NCI-H2081 treated with DMSO at 0.1 percent for 48 hours (cell line): ENCODE measurements around the gene KCNH8.
"Not testable (repeated sequence)": the region's sequence is repeated elsewhere in the genome, so short reads cannot be mapped to it uniquely, and the experiment has no call there.

Experiments used
- DNase-seq: peaks from one replicate; lab custom pipeline; 2025; lab: John Stamatoyannopoulos, UW

The KCNH8 gene

DNA sequence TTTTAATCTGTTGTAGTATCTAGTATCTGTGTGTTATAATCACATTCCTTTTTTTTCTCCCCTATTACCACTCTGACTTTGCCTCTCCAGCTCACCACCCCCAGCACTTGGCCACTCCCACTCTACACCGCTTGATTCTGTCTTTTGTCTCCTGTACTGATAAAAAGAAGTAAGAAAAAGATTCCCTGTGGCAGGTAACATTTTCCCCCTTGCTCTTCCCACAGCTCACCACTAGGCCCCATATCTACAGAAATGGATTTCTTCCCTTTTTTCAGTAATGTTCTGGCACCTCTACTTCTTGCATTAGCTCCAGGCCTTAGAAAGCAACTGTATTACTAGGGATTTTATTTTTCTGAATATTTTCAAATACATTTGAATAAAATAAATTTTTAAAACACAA is 25.6 kb downstream of the KCNH8 start:
- no peak for DNase-seq

DNA sequence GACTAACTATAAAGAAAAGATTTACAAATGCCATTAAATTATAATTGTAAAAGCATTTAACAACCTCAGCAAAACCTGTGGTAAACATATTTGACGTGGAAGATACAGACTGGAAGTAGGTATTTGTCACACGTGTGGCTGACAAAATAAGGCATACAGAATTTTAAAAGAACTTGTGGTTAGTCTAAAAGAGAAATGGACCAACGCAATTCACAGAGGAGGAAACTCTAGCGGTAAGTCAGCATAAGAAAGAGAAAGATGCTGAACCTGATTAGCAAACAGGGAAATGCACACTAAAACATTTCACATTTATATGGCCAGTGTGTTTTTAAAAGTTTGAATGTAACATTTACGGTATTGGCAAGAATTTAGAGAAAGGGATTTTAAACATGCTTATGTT is 35.3 kb downstream of the KCNH8 start:
- DNase-seq, result no peak

DNA sequence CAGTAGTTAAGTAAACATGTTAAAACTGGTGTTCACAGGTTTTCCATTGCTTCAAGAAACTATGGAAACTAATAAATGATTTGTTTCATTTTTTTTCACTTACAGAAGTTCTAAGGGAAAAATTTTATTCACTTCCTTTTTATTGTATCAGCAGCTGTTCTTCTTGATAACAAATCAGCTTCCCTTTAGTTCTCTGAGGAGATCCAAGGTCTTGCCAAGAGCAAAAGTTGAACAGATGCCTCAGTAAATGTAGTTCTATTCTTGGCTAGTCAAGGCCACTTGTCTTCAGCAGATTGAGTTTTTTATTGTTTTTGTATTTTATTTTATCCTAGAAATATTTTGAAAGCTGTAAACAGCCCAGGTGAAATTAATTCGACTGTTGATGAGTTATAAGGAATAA is 41.8 kb downstream of the KCNH8 start:
- no peak for DNase-seq

DNA sequence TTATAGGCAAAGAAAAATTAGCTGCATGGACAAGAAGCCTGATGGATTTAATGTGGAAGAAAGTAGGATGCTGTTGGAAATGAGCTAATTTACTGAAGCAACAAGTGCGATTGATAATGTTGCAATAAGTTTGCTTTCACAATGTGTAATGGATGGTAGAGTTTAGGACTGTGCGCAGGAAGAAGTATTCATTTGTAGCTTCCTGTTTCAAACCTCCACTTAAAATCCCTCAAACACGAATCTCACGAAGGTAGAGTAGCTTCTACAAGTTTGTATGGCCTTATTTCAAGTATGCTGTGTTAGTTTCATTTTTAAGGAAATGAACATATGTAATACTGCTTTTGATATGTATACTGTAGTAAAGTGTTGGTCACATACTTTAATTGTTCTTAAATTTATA is 42.3 kb downstream of the KCNH8 start:
- DNase-seq, result no peak

DNA sequence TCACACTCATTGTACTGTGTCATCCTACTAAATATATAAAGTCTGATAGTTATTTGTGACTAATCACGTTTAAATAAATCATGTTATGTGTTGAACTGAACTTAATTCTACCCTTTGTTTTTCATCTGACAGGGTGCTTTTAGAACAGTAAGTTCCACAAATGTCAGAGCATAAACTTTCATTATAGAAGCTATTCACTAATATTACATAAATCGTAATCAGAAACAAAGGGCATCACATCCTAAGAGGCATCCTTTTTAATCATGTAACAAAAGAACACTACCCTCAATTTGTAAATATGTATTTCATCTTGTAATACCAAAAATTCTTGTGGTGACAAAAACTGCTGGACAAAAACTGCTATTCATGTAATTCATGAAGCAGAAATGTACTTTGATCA is 50.8 kb downstream of the KCNH8 start:
- DNase-seq, result no peak

DNA sequence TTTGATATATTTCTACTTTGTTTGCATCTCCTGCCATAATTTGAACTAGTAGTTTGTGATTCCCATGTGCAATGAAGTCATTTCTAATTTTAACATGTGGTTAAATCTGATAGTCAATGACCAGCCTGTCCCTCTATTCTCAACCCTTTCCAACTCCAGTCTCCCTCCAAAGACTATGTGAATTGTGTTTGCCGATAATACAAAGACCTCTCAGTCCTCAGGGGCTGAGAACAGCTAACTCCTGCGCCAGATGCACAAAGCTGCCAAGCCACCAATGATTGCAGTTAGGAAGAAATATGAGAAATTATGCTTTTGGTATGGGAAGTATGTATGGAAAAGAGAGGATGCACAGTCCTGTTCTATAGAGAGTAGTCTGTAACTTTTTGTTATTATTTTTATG is 54.0 kb downstream of the KCNH8 start:
- no peak for DNase-seq

DNA sequence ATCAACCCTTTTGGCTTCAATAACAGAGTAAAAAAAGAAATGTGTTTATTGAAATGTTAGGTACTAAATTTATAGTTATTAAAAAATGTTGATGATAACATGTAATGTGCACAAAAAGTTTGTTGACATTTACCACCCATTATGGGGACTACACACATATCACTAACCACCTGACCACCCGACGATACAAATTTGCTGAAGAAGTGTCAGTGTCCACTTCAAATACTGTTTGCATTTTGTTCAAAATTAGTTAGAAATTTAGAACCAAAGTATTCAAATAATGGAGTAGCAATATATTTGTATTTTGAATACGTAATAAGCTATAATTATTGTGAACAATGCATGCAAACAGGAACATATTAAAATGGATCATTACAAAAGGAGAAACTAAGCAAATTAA is 54.4 kb downstream of the KCNH8 start:
- no peak for DNase-seq

DNA sequence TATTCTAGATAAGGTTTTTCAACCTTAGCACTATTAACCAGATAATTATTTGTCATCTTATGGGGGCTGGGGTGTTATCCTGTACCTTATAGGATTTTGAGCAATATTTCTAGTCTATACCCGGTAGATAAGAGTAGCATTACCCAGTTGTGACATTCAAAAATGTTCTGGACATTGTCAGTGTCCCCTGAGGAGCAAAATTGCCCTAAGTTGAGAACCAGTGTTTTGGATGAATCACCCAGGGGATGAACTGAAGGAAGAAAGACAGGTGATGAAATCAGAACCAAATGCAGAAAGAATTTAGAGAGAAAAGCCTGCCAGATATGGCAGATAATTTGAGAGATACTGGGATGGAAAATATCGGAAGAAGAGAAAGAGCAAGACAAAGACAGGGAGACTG is 58.2 kb downstream of the KCNH8 start:
- DNase-seq, result no peak

DNA sequence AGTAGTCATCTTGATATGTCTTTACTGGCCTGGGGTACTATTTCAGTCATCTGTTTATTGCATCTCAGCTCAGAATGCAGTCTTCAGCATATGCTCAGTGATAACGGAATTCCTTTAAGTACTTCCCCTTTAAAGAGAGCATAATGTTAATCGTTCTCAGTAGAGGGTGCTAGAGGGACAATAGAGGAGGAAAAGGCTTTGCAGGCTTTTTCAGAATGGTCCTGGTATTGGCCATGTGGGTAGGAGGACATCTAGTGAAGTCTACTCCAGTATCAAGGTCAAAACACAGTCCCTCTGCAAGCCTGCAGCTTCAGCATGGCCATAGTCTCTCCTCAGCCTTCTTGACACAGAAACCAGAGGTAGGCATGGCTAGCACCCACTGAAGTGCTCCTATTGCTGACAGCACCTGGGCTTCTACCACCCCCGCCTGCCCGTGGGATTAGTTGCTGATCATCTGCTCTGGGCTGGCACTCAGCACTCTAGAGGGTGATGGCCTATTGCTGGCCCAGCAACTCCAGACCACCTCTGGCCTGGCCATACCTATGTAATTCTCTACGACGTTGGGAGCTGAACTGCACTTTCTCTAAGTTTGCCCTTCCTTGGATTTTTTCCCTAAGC is 65.4 kb downstream of the KCNH8 start:
- DNase-seq, result no peak

DNA sequence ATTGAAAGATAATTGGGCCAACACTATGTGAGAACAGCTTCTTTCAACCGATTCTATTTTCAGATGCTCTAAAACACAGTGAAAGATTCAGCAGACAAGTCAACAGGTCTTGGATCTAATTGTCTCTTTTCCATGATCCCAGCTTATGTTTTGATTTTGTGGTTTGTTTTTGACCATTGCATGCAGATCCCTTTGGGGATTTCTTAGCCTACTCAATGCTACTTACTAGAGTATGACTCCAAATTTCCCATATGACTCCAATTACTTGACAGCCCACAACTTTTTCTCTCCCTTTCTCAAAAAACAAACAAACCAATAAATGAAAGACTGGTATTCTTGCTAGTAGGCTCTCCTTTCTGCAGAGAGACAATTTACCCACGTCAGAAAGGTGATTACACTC is 67.1 kb downstream of the KCNH8 start:
- DNase-seq, result no peak

DNA sequence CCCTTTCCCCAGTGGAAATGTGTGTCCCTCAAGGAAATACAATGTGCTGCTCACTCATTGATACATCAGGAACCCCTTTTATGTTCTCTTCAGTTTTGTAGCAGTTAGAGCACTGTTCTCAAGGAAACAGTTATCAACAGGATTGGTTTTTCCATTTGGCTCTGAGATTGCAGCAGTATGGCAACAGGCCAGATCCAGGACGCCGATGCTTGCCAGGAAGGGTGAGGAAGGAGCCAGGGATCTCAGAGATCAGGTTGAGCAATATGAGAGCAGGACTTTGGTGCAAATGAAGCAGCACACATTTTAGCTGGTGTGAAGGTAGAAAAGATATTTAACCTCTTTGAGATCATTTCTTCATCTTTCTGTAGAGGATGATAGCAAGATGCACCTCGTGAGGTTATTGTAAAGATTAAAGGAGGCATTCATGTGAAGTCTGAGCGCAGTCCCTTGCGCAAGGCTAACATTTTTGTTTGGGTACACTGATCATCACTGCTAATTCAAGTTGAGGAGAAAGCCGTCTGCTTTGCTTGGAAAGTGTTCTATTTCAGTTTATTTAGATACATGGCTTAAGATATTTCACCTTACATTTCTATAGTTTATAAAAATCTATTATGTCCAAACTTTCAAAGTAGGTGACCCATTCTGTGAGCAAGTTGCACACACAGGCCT is 68.5 kb downstream of the KCNH8 start:
- DNase-seq, result no peak

DNA sequence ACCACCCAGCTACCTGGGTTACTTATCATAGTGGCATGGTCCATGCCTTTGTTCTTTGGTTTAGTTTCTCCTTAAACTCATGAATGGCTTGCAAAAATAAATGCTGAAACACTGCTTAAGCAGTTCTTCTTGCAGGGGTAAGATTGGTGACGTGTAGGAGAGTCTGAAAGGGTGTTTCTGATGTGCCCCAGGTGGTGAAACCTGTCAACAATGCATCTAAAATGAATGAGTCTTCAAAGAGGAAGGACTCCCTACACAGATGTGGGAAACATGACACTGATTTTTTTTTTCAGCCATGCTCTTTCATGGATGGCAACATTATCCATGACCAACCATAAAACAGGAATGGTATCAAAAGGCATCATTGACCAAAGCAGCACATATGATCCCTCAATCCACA is 72.0 kb downstream of the KCNH8 start:
- no peak for DNase-seq

DNA sequence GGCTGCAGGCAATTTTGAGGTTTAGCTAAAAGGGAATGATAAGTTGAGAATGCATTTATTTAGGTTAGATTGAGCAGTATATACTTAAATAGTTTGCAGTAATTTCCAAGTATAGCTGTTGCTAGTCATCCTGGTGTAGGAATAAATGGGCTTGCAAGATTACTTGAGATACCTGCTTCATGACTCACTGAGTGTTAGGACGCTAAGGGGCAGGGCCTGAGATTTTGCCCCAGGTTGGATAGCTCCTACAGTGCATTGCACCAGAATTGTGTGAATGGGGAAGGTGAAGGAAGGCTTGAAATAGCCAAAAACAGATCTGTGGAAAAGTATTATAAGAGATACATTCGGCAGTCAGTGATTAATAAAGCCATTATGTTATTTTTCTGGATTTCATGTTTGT is 72.8 kb downstream of the KCNH8 start:
- no peak for DNase-seq

DNA sequence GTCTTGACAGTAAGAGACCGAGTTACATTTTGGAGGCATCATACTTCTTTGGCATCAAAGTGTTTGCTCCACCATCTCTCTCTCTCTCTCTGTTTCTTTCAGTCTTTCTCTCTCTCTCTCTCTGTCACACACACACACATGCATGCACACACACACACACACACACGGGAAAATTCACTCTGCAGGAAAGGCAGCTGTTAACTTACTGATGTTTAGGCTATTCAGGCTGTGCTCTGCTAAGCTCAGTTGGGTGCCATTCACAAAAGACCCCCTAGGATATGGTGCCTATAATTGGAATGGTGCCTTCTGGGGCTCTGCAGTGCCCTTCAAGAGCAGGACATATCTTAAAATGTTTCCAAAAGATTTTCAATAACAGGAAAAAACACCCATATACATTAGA is 78.2 kb downstream of the KCNH8 start:
- DNase-seq, result no peak

DNA sequence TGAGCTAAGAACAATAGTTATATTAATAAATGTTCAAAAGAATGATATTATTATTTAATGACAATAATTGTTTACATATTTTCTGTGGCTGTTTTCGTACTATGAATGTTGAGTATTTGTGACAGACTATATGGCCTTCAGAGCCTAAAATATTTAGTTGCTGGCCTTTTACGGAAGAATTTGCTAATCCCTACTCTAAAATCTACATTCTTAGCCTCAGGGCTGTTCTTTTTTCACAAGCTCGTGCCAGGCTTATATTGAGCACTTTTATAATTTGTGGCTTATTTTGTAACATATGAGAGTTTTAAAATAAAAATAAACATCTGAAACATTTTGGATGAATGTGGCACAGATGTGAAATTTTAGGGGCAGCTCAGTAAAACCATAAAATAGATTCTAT is 79.9 kb downstream of the KCNH8 start:
- DNase-seq, result no peak

DNA sequence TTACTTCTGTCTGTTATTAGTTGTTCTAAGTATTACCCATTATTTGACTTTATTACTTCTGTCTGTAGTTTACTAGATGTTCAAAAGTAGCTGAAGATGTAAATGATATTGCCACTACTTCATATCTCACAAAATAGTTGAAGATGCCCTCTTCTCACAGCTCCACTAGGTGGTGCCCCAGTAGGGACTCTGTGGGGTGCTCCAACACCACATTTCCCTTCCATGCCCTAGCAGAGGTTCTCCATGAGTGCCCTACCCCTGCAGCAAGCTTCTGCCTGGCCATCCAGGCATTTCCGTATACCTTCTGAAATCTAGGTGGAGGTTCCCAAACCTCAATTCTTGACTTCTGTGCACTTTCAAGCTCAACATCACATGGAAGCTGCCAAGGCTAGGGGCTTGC is 80.8 kb downstream of the KCNH8 start:
- no peak for DNase-seq

DNA sequence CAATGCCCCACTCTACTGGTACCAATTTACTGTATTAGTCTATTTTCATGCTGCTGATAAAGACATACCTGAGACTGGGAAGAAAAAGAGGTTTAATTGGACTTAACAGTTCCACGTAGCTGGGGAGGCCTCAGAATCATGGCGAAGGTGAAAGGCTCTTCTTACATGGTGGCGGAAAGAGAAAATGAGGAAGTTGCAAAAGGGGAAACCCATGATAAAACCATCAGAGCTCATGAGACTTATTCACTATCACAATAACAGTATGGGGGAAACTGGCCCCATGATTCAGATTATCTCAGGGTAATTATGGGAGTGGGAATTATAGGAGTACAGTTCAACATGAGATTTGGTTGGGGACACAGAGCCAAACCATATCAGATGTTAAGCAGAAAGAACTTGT is 81.6 kb downstream of the KCNH8 start:
- DNase-seq, result not testable (repeated sequence)

DNA sequence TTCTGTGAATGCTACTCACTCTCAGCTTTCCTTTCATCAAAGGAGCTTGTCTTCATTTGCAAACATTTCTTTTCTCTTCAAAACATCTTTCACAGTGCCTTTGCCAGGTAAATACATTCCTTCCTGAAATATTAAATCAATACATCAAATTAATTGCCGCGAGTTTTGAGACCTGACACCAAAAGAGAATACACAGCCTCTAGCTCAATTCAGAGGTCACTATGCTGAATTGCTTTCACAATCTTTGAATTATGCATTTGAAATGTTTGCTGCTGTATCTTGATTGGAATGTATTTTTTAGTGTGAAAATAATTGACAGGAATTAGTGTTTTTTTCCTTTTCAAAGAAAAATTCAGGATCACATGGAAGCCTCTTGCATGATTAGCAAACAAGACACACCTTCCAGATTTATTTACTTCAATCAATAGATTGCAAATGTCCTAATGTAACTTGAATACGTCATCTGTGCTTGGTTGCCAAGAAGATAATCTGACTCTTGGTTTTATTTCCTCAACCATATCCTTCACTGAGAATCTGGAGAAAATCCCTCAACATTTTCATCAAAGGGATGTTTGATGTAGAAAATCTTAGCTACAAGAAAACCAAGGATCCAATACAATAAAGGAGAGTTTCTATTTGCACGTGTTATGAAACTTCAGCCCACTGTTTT is 83.6 kb downstream of the KCNH8 start:
- no peak for DNase-seq

DNA sequence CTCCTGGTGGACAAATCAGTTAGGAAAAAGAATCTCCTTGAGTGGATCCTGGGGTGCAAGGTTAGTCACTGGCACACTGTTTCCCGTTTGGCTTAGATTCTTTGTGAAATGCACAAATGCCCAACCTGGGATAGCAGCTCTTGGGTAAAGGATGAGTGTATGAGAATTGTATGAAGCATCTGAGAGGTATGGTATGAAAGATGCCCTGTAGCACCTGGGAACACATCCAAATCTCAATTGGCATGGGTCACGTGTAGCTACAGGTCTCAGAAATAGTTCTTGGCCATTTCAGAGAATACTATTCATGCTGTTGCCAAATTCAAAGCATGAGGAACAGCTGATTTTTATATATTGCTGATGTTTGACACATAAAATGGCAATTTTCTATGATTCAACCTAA is 84.3 kb downstream of the KCNH8 start:
- no peak for DNase-seq

DNA sequence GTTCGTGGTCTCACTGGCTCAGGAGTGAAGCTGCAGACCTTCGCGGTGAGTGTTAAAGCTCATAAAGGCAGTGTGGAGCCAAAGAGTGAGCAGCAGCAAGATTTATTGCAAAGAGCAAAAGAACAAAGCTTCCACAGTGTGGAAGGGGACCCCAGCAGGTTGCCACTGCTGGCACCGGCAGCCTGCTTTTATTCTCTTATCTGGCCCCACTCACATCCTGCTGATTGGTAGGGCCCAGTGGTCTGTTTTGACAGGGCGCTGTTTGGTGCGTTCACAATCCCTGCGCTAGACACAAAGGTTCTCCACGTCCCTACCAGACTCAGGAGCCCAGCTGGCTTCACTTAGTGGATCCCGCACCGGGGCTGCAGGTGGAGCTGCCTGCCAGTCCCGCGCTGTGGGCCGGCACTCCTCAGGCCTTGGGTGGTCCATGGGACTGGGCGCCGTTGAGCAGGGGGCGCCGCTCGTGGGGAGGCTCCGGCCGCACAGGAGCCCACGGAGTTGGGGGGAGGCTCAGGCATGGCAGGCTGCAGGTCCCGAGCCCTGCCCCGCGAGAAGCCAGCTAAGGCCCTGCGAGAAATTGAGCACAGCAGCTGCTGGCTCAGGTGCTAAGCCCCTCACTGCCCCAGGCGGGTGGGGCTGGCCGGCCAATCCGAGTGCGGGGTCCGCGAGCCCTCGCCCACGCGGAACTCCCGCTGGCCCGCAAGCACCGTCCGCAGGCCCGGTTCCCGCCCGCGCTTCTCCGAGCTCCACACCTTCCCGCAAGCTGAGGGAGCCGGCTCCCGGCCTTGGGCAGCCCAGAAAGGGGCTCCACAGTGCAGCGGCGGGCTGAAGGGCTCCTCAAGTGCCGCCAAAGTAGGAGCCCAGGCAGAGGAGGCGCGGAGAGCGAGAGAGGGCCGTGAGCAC is 85.8 kb downstream of the KCNH8 start:
- not testable (repeated sequence) for DNase-seq

DNA sequence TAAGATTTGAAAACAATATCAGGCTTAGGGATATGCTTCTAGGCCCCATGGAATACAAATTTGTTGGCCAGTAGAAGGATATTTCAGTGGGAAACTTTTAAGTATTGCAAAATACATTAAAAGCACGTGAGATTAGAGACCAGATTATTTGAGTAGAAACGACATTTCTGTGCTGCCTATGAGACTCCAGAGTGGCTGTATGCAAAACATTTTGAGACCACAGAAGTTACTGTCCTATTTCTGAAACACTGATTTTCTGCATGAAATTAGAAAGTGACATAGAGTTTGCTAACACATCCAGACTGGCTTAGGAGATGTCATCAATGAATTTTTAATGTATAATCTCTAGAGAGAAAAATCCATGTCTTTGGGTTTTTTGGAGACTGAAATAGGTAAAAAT is 99.8 kb downstream of the KCNH8 start:
- DNase-seq, result no peak

DNA sequence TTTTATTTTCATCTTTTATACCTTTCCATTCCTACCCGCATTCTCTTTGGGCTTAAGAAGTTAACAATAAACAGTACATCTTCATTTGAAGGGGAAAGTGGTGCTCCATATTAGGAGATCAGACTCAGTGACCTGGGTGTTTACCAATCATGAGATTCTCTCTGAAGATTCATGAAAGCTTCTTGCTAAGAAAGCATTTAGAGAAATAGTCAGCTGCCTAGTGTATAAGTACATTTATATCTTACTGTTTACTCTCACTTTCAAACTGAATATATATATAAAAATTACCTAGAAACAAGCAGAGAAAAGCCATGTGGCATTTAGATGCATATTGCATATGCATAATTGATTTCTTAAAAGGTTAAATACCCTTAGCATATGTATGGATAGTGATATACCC is 100.5 kb downstream of the KCNH8 start:
- no peak for DNase-seq
